Activated naive CD8-positive, alpha-beta T cell treated with anti-CD3 and anti-CD28 coated beads, Interleukin-2, amount 10 ng/mL, durations not matched to agents 7 days and 5 days (primary cell): Measurements from ENCODE around the gene COMMD4. TPM values are rescaled to one million over a fixed set of nuclear protein-coding genes. Genes with fewer than 3 reads are reported as not detected.
A peak's percentile ranks its signal among the peaks of the same experiment; 100 is the strongest.
"Not testable (repeated sequence)": the region's sequence is repeated elsewhere in the genome, so short reads cannot be mapped to it uniquely, and the experiment has no call there.

Source experiments
- ATAC-seq: fragments of 150-1000 bp; cut with Tn5 transposase; one replicate; pipeline ENCODE4 v1.10.0; 2021; ENCODE audit warnings: low read depth, moderate library complexity
- POLR2A ChIA-PET: fragments of 350-600 bp; sonication (Branson Sonifier 250); formaldehyde crosslinking; loops from one replicate; lab custom pipeline; 2021; ENCODE audit warnings: antibody characterized with exemption; lab: Charles Lee
- DNase-seq: peaks from one replicate; pipeline ENCODE4 v3.0.0; 2021
- H3K27ac Mint-ChIP-seq: one replicate; pipeline ENCODE4 v1.8.0; 2022; ENCODE audit warnings: mild to moderate bottlenecking, mixed read lengths
- H3K27me3 Mint-ChIP-seq: one replicate; pipeline ENCODE4 v1.8.0; 2022; ENCODE audit warnings: mild to moderate bottlenecking, moderate library complexity, mixed read lengths
- H3K36me3 Mint-ChIP-seq: one replicate; pipeline ENCODE4 v1.8.0; 2021; ENCODE audit warnings: mild to moderate bottlenecking, mixed read lengths
- H3K4me1 Mint-ChIP-seq: one replicate; pipeline ENCODE4 v1.8.0; 2021; ENCODE audit warnings: mixed read lengths
- H3K4me3 Mint-ChIP-seq: one replicate; pipeline ENCODE4 v1.8.0; 2022; ENCODE audit warnings: mild to moderate bottlenecking, moderate library complexity, mixed read lengths
- H3K9me3 Mint-ChIP-seq: one replicate; pipeline ENCODE4 v1.8.0; 2021; ENCODE audit warnings: mixed read lengths
- total RNA-seq, 2 experiments: library from RNA; stranded (reverse); gene quantifications; one replicate each; pipeline ENCODE4 v1.2.3, GENCODE V29; 2021

Gene COMMD4
- total RNA-seq, 2 experiments from 2014 or later = 78.2 to 79.3 TPM

DNA sequence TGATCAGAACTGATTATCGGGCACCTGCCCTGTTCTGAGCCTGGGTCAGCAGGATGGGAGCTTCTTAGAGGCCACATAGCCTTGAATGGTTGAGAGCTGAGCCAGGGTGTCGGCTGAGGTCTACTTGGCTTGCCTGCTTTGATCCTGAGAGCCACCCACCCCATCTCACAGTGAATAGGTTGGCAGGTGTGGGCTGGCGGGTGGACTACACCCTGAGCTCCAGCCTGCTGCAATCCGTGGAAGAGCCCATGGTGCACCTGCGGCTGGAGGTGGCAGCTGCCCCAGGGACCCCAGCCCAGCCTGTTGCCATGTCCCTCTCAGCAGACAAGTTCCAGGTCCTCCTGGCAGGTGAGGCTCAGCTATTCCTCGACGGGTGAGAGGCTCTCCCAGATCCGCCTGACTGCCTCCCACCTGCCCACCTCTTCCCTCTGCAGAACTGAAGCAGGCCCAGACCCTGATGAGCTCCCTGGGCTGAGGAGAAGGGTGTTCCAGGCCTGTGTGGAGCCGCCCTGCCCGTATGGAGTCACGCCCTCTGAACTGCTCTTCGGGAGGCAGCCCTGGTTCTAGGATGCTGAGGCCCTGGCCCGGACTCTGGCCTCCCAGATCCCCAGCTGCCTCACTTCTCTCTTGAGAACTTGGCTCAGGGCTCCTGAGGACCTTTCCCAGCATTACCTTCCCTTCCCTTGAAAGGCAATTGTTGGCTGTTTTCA lies 3.8 kb downstream of the COMMD4 start:
- no peak for DNase-seq
- peaks cover 17% of the 10 kb centered on the region for H3K4me1 Mint-ChIP-seq
- POLR2A ChIA-PET = interaction anchor here (1.2 kb wide), 1 partner anchor 28 kb away, joined by 4 read pairs; no protein-coding TSS in a partner anchor
- H3K27ac Mint-ChIP-seq = no peak overlapping the region
- no peak for ATAC-seq
- H3K9me3 Mint-ChIP-seq = no peaks in the 10 kb centered on the region
- H3K4me3 Mint-ChIP-seq = no peak overlapping the region
- H3K27me3 Mint-ChIP-seq = no peaks in the 10 kb centered on the region
- H3K36me3 Mint-ChIP-seq = peaks cover 13% of the 10 kb centered on the region

- ATAC-seq = no peak
- H3K27me3 Mint-ChIP-seq = peaks cover 17% of the 10 kb centered on the region
- H3K36me3 Mint-ChIP-seq = peaks cover 16% of the 10 kb centered on the region
- peaks cover 3% of the 10 kb centered on the region for H3K9me3 Mint-ChIP-seq
- H3K4me1 Mint-ChIP-seq = peaks cover 6% of the 10 kb centered on the region
- POLR2A ChIA-PET = no interaction called here
- no peak for DNase-seq
- H3K27ac Mint-ChIP-seq = no peak overlapping the region
- no peak overlapping the region for H3K4me3 Mint-ChIP-seq
These were observed 6.4 kb downstream of the COMMD4 start for GRCh38 chr15:75342221-75342620.

DNA sequence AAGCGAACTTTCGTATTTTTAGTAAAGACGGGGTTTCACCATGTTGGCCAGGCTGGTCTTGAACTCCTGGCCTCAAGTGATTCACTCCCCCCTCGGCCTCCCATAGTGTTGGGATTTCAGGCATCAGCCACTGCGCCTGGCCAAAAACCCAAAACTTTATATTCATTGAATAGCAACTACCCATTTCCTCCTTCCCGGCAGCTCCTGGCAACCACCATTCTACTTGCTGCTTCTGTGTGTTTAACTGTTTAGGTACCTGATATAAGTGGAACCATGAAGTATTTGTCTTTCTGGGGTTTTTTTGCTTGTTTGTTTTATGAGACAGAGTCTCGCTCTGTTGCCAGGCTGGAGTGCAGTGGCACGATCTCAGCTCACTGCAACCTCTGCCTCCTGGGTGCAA lies 8.1 kb downstream of the COMMD4 start:
- Mint-ChIP-seq H3K36me3 (peaks cover 18% of the 10 kb centered on the region), H3K27me3 (peaks cover 18% of the 10 kb centered on the region)
- not testable (repeated sequence) for H3K4me3 Mint-ChIP-seq, H3K27ac Mint-ChIP-seq, DNase-seq, H3K4me1 Mint-ChIP-seq, H3K9me3 Mint-ChIP-seq, ATAC-seq
- POLR2A ChIA-PET = interaction anchor here (1.3 kb wide), 1 partner anchor 24 kb away, joined by 4 read pairs; the partner anchor contains the start of gene MAN2C1

GRCh38 chr15:75346796-75347221 lies 10.9 kb downstream of the COMMD4 start, which contains the start of gene NEIL1:
TSS of gene NEIL1 (plus strand) at chr15:75347039. CDS start at chr15:75348906, 1,867 bp downstream.
- peak within 1 kb of the TSS; percentile 70 for H3K4me3 Mint-ChIP-seq
- H3K27me3 Mint-ChIP-seq = peaks cover 18% of the 10 kb centered on the region
- no peak for ATAC-seq
- POLR2A ChIA-PET = interaction anchor here (0.9 to 1.7 kb wide), 2 partner anchors 10 to 107 kb away, joined by 4 to 6 read pairs; partner anchors contain the start of gene COMMD4
- DNase-seq = no peak
- peaks cover 27% of the 10 kb centered on the region for H3K36me3 Mint-ChIP-seq
- H3K4me1 Mint-ChIP-seq = peaks cover 17% of the 10 kb centered on the region
- peak within 1 kb of the TSS; percentile 73 for H3K27ac Mint-ChIP-seq
- peaks cover 16% of the 10 kb centered on the region for H3K9me3 Mint-ChIP-seq

GRCh38 chr15:75347222-75348033 lies 11.6 kb downstream of the COMMD4 start:
- peak; percentile 42 for ATAC-seq
- DNase-seq = peak; percentile 57
- Mint-ChIP-seq H3K4me1 (peaks cover 17% of the 10 kb centered on the region), H3K36me3 (peaks cover 32% of the 10 kb centered on the region), H3K9me3 (peaks cover 16% of the 10 kb centered on the region), H3K27ac (peak overlapping the region; percentile 73), H3K4me3 (peak overlapping the region; percentile 70), H3K27me3 (peaks cover 18% of the 10 kb centered on the region)
- POLR2A ChIA-PET = interaction anchor here (0.9 to 2.9 kb wide), 4 partner anchors 11 to 300 kb away, joined by 3 to 10 read pairs (median 5); partner anchors contain the start of genes COMMD4, MAN2C1 and SNX33

DNA sequence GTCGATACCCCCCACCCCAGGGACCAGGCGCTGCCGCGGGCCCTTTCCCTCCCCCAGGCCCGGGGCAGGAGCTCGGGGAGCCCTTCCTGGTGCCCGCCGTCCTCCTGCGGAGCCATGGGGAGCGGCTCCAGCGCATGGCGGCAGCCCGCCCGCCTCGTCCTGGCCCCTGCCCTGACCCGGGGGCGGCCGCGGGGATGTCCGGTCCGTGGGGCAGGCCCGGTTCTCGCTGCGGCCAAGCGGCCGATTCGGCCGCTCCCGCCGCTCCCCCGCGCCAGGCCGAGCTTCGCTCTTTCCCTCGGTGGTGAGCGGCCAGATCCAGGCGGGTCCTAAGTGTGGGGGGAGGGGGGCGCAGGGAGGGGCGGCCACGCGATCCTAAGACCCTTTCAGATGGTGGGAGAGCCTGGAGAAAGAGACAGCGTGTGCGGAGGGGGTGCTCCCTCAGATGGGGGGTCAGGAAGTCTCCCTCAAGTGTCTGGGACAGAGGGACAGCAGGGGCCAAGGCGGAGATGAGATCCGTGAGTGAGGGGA lies 12.2 kb downstream of the COMMD4 start:
- peak overlapping the region; percentile 70 for H3K4me3 Mint-ChIP-seq
- H3K4me1 Mint-ChIP-seq = peaks cover 17% of the 10 kb centered on the region
- no peak for ATAC-seq
- H3K27me3 Mint-ChIP-seq = peaks cover 18% of the 10 kb centered on the region
- POLR2A ChIA-PET = interaction anchor here (1.2 to 2.9 kb wide), 3 partner anchors 20 to 300 kb away, joined by 3 to 10 read pairs (median 6); partner anchors contain the start of genes MAN2C1 and SNX33
- DNase-seq = no peak
- peak overlapping the region; percentile 56 for H3K27ac Mint-ChIP-seq
- H3K9me3 Mint-ChIP-seq = peaks cover 16% of the 10 kb centered on the region
- peaks cover 35% of the 10 kb centered on the region for H3K36me3 Mint-ChIP-seq

DNA sequence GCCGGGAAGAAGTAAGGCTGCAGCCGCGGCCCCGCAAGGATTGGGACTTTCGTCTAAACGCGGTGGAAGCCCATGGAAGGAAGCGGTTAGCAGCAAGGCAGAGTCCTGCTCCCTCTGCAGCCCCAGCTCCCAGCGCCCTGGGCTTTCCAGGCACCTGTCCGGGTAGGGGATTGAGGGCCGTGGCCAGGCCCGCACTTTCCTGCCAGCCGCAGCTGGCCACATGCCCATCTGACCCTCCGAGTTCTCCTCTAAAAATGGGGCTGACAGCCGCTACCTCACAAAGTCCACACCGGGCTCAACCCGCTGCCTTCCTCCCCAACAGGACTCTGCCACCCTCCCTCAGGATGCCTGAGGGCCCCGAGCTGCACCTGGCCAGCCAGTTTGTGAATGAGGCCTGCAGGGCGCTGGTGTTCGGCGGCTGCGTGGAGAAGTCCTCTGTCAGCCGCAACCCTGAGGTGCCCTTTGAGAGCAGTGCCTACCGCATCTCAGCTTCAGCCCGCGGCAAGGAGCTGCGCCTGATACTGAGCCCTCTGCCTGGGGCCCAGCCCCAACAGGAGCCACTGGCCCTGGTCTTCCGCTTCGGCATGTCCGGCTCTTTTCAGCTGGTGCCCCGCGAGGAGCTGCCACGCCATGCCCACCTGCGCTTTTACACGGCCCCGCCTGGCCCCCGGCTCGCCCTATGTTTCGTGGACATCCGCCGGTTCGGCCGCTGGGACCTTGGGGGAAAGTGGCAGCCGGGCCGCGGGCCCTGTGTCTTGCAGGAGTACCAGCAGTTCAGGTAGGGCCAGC lies 12.9 kb downstream of the COMMD4 start:
- Mint-ChIP-seq H3K27me3 (peaks cover 18% of the 10 kb centered on the region), H3K4me1 (peaks cover 17% of the 10 kb centered on the region), H3K27ac (peak overlapping the region; percentile 99), H3K4me3 (peak overlapping the region; percentile 50), H3K9me3 (peaks cover 16% of the 10 kb centered on the region), H3K36me3 (peaks cover 38% of the 10 kb centered on the region)
- POLR2A ChIA-PET = interaction anchor here (1.2 to 2.9 kb wide), 2 partner anchors 19 to 299 kb away, joined by 3 to 10 read pairs; partner anchors contain the start of genes MAN2C1 and SNX33
- no peak for ATAC-seq
- no peak for DNase-seq

DNA sequence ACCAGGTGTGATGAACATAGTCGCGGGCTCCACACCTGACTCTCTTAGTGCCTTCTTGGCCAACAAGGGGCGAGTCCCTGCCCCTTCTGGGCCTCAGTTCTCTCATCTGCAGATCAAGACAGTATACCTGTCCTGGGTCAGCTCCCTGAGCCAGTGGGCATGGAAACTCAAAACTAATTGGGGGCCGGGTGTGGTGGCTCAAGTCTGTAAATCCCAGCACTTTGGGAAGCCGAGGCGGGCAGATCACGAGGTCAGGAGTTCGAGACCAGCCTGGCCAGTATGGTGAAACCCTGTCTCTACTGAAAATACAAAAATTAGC lies 13.4 kb downstream of the COMMD4 start:
- ATAC-seq, DNase-seq: not testable (repeated sequence)
- Mint-ChIP-seq H3K36me3 (peaks cover 38% of the 10 kb centered on the region), H3K9me3 (peaks cover 16% of the 10 kb centered on the region), H3K27ac (peak overlapping the region; percentile 99), H3K4me3 (peak overlapping the region; percentile 70), H3K4me1 (peaks cover 17% of the 10 kb centered on the region), H3K27me3 (peaks cover 18% of the 10 kb centered on the region)
- POLR2A ChIA-PET = interaction anchor here (2.9 kb wide), 1 partner anchor 19 kb away, joined by 10 read pairs; the partner anchor contains the start of gene MAN2C1

- peak; percentile 90 for ATAC-seq
- Mint-ChIP-seq H3K4me3 (peak overlapping the region; percentile 70), H3K36me3 (peaks cover 41% of the 10 kb centered on the region), H3K27ac (peak overlapping the region; percentile 99), H3K4me1 (peaks cover 17% of the 10 kb centered on the region), H3K27me3 (peaks cover 18% of the 10 kb centered on the region), H3K9me3 (peaks cover 16% of the 10 kb centered on the region)
- POLR2A ChIA-PET = interaction anchor here (2.9 kb wide), 1 partner anchor 18 kb away, joined by 10 read pairs; the partner anchor contains the start of gene MAN2C1
- peak; percentile 92 for DNase-seq
These were observed 14.2 kb downstream of the COMMD4 start for GRCh38 chr15:75349851-75350588.

DNA sequence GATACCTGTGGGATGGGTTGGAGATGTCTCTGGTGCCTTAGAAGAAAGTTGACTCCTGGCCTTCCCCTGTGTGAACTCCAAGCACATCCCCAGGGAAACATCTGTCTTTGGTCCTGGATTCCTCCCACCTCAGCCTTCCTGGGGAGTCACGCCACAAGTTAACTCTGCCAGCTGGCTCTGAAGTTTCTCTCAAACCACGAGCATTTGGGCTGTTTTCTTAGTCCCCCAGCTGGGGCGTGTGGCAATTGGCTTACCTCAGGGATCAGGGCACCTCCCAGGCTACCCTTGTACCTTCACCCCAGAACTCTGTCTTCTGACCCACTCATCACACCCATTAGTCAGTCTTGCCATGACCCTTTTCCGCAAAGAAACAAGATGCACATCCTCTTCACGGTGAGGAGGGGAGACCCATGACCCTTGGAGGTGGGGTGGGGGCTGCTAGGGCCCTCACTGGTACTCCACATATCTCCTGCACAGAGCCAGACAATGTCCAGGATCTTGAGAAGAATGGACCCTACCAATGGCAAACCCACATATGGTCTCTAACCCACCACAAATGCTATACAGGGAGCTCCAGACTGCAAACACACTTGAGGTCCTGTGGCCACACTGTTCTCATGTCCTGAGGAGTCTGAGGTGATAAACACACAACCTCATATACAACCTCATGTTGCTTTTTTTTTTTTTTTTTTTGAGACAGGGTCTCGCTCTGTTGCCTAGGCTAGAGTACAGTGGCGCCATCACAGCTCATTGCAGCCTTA lies 14.9 kb downstream of the COMMD4 start:
- Mint-ChIP-seq H3K4me1 (peaks cover 17% of the 10 kb centered on the region), H3K9me3 (peaks cover 13% of the 10 kb centered on the region), H3K27ac (peak overlapping the region; percentile 99), H3K36me3 (peaks cover 38% of the 10 kb centered on the region), H3K4me3 (no peak overlapping the region), H3K27me3 (peaks cover 11% of the 10 kb centered on the region)
- POLR2A ChIA-PET = interaction anchor here (0.7 kb wide), 1 partner anchor 316 kb away, joined by 3 read pairs; no protein-coding TSS in a partner anchor
- DNase-seq = no peak
- ATAC-seq = no peak
